T-helper 2 cell treated with Interferon-gamma antibody and Interleukin-4, amounts not matched to agents 100 ng/mL and 5 ng/mL, for 36 hours (primary cell): ENCODE measurements around the gene ELL2. TPM values are rescaled to one million over a fixed set of nuclear protein-coding genes. Genes with fewer than 3 reads are reported as not detected.
"Not testable (repeated sequence)": the region's sequence is repeated elsewhere in the genome, so short reads cannot be mapped to it uniquely, and the experiment has no call there.

Source experiments
- intact Hi-C: fragments of 100-400 bp; cut with micrococcal nuclease; formaldehyde crosslinking; loops from one replicate; pipeline ENCODE4 v1.15.1; 2023
- total RNA-seq: library from RNA; stranded (reverse); gene quantifications from 2 replicates; pipeline ENCODE4 v1.2.3, GENCODE V29; 2022

Gene ELL2
- total RNA-seq, 1 donor from 2014 or later = 31.7 TPM

GRCh38 chr5:95862671-95863382 is 98.8 kb downstream of the ELL2 start:
- intact Hi-C loops = loop anchor here (5.0 kb wide), 2 partner anchors 34 to 204 kb away; no protein-coding TSS in a partner anchor

GRCh38 chr5:95861864-95862561 is 99.6 kb downstream of the ELL2 start:
- intact Hi-C loops = loop anchor here (5.0 kb wide), 2 partner anchors 35 to 205 kb away; no protein-coding TSS in a partner anchor

- intact Hi-C loops = loop anchor here (5.0 kb wide), 2 partner anchors 36 to 206 kb away; no protein-coding TSS in a partner anchor
Measured at GRCh38 chr5:95861221-95861863, 100.3 kb downstream of the ELL2 start.

GRCh38 chr5:95859661-95860060 is 102.0 kb downstream of the ELL2 start:
- intact Hi-C loops = loop anchor here (1.0 to 5.0 kb wide), 3 partner anchors 38 to 208 kb away; partner anchors contain the start of gene ELL2

GRCh38 chr5:95858661-95859595 is 102.7 kb downstream of the ELL2 start:
- intact Hi-C loops = loop anchor here (1.0 kb wide), 4 partner anchors 10 to 742 kb away; partner anchors contain the start of gene ELL2

- intact Hi-C loops = loop anchor here (1.0 kb wide), 3 partner anchors 11 to 743 kb away; no protein-coding TSS in a partner anchor
Measured at GRCh38 chr5:95858023-95858461, 103.6 kb downstream of the ELL2 start.

GRCh38 chr5:95857185-95857945 is 104.3 kb downstream of the ELL2 start:
- intact Hi-C loops = no loop called here

GRCh38 chr5:95856501-95856981 is 105.1 kb downstream of the ELL2 start:
- intact Hi-C loops = no loop called here

- intact Hi-C loops = no loop called here
Measured at GRCh38 chr5:95853490-95853889, 108.2 kb downstream of the ELL2 start.

GRCh38 chr5:95852567-95852966 is 109.1 kb downstream of the ELL2 start:
- intact Hi-C loops = no loop called here

- intact Hi-C loops = not testable (repeated sequence)
Measured at GRCh38 chr5:95851141-95851540, 110.5 kb downstream of the ELL2 start.

- intact Hi-C loops = no loop called here
Measured at GRCh38 chr5:95850391-95850894, 111.2 kb downstream of the ELL2 start.

GRCh38 chr5:95848701-95849100 is 113.0 kb downstream of the ELL2 start:
- intact Hi-C loops = loop anchor here (5.0 kb wide), 3 partner anchors 291 to 881 kb away; partner anchors contain the start of gene ARSK

- intact Hi-C loops = loop anchor here (1.0 to 5.0 kb wide), 6 partner anchors 66 to 880 kb away; partner anchors contain the start of gene ARSK
Measured at GRCh38 chr5:95847261-95847592, 114.4 kb downstream of the ELL2 start.

GRCh38 chr5:95846554-95847260 is 114.9 kb downstream of the ELL2 start:
- intact Hi-C loops = loop anchor here (1.0 to 5.0 kb wide), 6 partner anchors 65 to 879 kb away; partner anchors contain the start of gene ARSK

- intact Hi-C loops = loop anchor here (5.0 kb wide), 3 partner anchors 288 to 878 kb away; partner anchors contain the start of gene ARSK
Measured at GRCh38 chr5:95845391-95845790, 116.3 kb downstream of the ELL2 start.

- intact Hi-C loops = loop anchor here (1.0 kb wide), 4 partner anchors 8 to 199 kb away; partner anchors contain the start of gene GLRX
Measured at GRCh38 chr5:95843733-95844223, 117.9 kb downstream of the ELL2 start.

GRCh38 chr5:95842854-95843544 is 118.7 kb downstream of the ELL2 start:
- intact Hi-C loops = loop anchor here (1.0 kb wide), 4 partner anchors 8 to 199 kb away; partner anchors contain the start of gene GLRX
